Endothelial cell of umbilical vein (primary cell): ENCODE measurements around the gene ASCL5. TPM values are rescaled to one million over a fixed set of nuclear protein-coding genes. Genes with fewer than 3 reads are reported as not detected.

Source experiments
- BruUV-seq: library from RNA; stranded (reverse); fragments of 400-500 nt; replicated peaks from 2 replicates; lab custom pipeline; 2021; lab: Mats Ljungman, UMichigan
- CTCF ChIA-PET: fragments of 300-600, 350-600 bp; sonication (Branson Sonifier 250); formaldehyde crosslinking; loops from one replicate; lab custom pipeline; 2021; ENCODE audit warnings: antibody characterized with exemption, inconsistent platforms; lab: Charles Lee
- POLR2A ChIA-PET: fragments of 300-600, 350-600 bp; sonication (Branson Sonifier 250); formaldehyde crosslinking; loops from one replicate; lab custom pipeline; 2021; ENCODE audit warnings: antibody characterized with exemption, inconsistent platforms; lab: Charles Lee
- DNase-seq: peaks from one replicate; pipeline ENCODE4 v3.0.0-alpha.2; 2011; ENCODE audit warnings: low read depth, low spot score
- FAIRE-seq: peaks from 2 replicates; lab custom pipeline; 2011; peaks lifted over from hg19 to GRCh38; lab: Jason Lieb, UNC
- H2AFZ ChIP-seq: 2 replicates; pipeline ENCODE4 v1.6.0; 2012; ENCODE audit warnings: low read depth, low read length, control low read depth, inconsistent platforms
- H3K27ac ChIP-seq: 2 replicates; pipeline ENCODE4 v1.5.1; 2011; ENCODE audit warnings: low read depth, mild to moderate bottlenecking, control low read depth, low read length, moderate library complexity; ENCODE audit not compliant: insufficient read depth
- H3K27me3 ChIP-seq, 2 experiments: 2 replicates each; pipeline versions ENCODE4 v1.6.0 to v1.6.1; 2011; ENCODE audit warnings: low read length in 2 of 2, mixed read lengths in 1 of 2; ENCODE audit not compliant: control insufficient read depth in 2 of 2, insufficient read depth in 2 of 2
- H3K36me3 ChIP-seq, 2 experiments: 2 replicates in 1 of 2; 3 replicates in 1 of 2; pipeline ENCODE4 v1.5.1; 2011; ENCODE audit warnings: low read length in 2 of 2, mild to moderate bottlenecking in 1 of 2, moderate library complexity in 1 of 2; ENCODE audit not compliant: control insufficient read depth in 2 of 2, insufficient read depth in 2 of 2; ENCODE audit errors: extremely low read depth in 1 of 2
- H3K4me1 ChIP-seq: 3 replicates; pipeline ENCODE4 v1.5.1; 2011; ENCODE audit warnings: mild to moderate bottlenecking, low read length; ENCODE audit not compliant: control insufficient read depth, insufficient read depth; ENCODE audit errors: extremely low read depth
- H3K4me2 ChIP-seq: 2 replicates; pipeline ENCODE4 v1.6.1; 2011; ENCODE audit warnings: low read length, control low read depth, mixed read lengths; ENCODE audit not compliant: insufficient read depth
- H3K4me3 ChIP-seq, 3 experiments: fragments of 200-600 bp in 1 of 3; sonication (generic), shearing (Covaris generic) in 1 of 3; replicated peaks in 1 of 3; 2 replicates each; pipeline ENCODE4 v1.5.1; 2011 to 2016; ENCODE audit warnings: control low read depth in 3 of 3, low read length in 3 of 3, mild to moderate bottlenecking in 2 of 3, inconsistent platforms in 1 of 3, low read depth in 1 of 3, moderate library complexity in 1 of 3; ENCODE audit not compliant: insufficient read depth in 1 of 3
- H3K79me2 ChIP-seq: 2 replicates; pipeline ENCODE4 v1.6.0; 2012; ENCODE audit warnings: low read length, inconsistent platforms; ENCODE audit not compliant: control insufficient read depth, insufficient read depth
- H3K9ac ChIP-seq: replicated peaks from 2 replicates; pipeline ENCODE3; 2011; ENCODE audit warnings: low read length, control low read depth; ENCODE audit not compliant: insufficient read depth; ENCODE audit errors: extremely low read depth
- H3K9me1 ChIP-seq: replicated peaks from 3 replicates; pipeline ENCODE4 v1.6.0; 2011; ENCODE audit warnings: mild to moderate bottlenecking, low read length; ENCODE audit not compliant: control insufficient read depth, insufficient read depth; ENCODE audit errors: extremely low read depth
- H3K9me3 ChIP-seq: replicated peaks from 2 replicates; pipeline ENCODE4 v1.5.1; 2012; ENCODE audit warnings: low read length, inconsistent platforms; ENCODE audit not compliant: control insufficient read depth, insufficient read depth
- H4K20me1 ChIP-seq: replicated peaks from 2 replicates; pipeline ENCODE3; 2011; ENCODE audit warnings: mild to moderate bottlenecking, low read length; ENCODE audit not compliant: control insufficient read depth, insufficient read depth; ENCODE audit errors: extremely low read depth
- CTCF ChIP-seq, 2 donors: IDR thresholded peaks; 1 replicate in 1 of 2; 2 replicates in 1 of 2; pipeline ENCODE4 v1.5.1; 2011; ENCODE audit warnings: low read length in 2 of 2, mild to moderate bottlenecking in 2 of 2, moderate library complexity in 2 of 2, control low read depth in 1 of 2, inconsistent platforms in 1 of 2, low read depth in 1 of 2; ENCODE audit not compliant: insufficient read depth in 1 of 2; ENCODE audit errors: extremely low read depth in 1 of 2
- EZH2 ChIP-seq: IDR thresholded peaks from 2 replicates; pipeline ENCODE4 v1.6.1; 2012; ENCODE audit warnings: borderline replicate concordance, low read depth, mild to moderate bottlenecking, moderate library complexity, low read length, inconsistent platforms; ENCODE audit not compliant: severe bottlenecking
- FOS ChIP-seq: IDR thresholded peaks from 2 replicates; pipeline ENCODE4 v1.6.1; 2011; ENCODE audit warnings: mild to moderate bottlenecking, low read length, moderate library complexity, borderline replicate concordance; ENCODE audit not compliant: insufficient read depth
- GATA2 ChIP-seq: IDR thresholded peaks from 2 replicates; pipeline ENCODE4 v1.7.0; 2011; ENCODE audit warnings: low read depth, mild to moderate bottlenecking, moderate library complexity, mixed read lengths, low read length; ENCODE audit not compliant: insufficient read length, insufficient read depth
- JUN ChIP-seq: IDR thresholded peaks from 2 replicates; pipeline ENCODE4 v1.6.1; 2011; ENCODE audit warnings: borderline replicate concordance, low read depth; ENCODE audit not compliant: insufficient read length, insufficient read depth
- MYC ChIP-seq: IDR thresholded peaks from one replicate; pipeline ENCODE4 v1.6.1; 2011; ENCODE audit warnings: mild to moderate bottlenecking, low read depth, low read length
- POLR2A ChIP-seq: IDR thresholded peaks from 2 replicates; pipeline ENCODE4 v1.6.1; 2012; ENCODE audit warnings: low read depth, mild to moderate bottlenecking, control low read depth, low read length
- POLR2AphosphoS5 ChIP-seq: IDR thresholded peaks from 2 replicates; pipeline ENCODE4 v1.6.1; 2012; ENCODE audit warnings: low read depth, mild to moderate bottlenecking, control low read depth, low read length, moderate library complexity; ENCODE audit not compliant: insufficient read depth
- dilution Hi-C: fragments of 300-500 bp; cut with MboI; formaldehyde crosslinking; loops from one replicate; pipeline ENCODE4 v1.15.0; 2019; ENCODE audit warnings: low sequenced_read_pairs; ENCODE audit not compliant: extremely low pct_ligation_motif_present
- intact Hi-C: fragments of 100-400 bp; cut with micrococcal nuclease; formaldehyde crosslinking; loops from one replicate; pipeline ENCODE4 v1.10.0; 2022
- polyA plus RNA-seq, 4 experiments: library from polyadenylated mRNA; depleted of rRNA in 3 of 4; stranded (reverse) in 3 of 4; unstranded in 1 of 4; fragments of >200 nt; gene quantifications; 2 replicates each; pipeline versions ENCODE4 v1.2.1 to v1.2.3, GENCODE V29; 2011 to 2012; ENCODE audit warnings: missing spikeins in 1 of 4
- total RNA-seq: library from RNA; stranded (reverse); gene quantifications from 2 replicates; pipeline ENCODE4 v1.2.3, GENCODE V29; 2021
- TF ChIP-seq, protein P1 (sequence below): IDR thresholded peaks from 2 replicates; pipeline ENCODE4 v1.6.1; 2011; ENCODE audit not compliant: insufficient read depth, insufficient read length

The ASCL5 gene
- total and polyA plus RNA-seq, 2 donors (not counting 3 experiments of a cell fraction or from before 2014, with no cell fraction given): not detected

DNA sequence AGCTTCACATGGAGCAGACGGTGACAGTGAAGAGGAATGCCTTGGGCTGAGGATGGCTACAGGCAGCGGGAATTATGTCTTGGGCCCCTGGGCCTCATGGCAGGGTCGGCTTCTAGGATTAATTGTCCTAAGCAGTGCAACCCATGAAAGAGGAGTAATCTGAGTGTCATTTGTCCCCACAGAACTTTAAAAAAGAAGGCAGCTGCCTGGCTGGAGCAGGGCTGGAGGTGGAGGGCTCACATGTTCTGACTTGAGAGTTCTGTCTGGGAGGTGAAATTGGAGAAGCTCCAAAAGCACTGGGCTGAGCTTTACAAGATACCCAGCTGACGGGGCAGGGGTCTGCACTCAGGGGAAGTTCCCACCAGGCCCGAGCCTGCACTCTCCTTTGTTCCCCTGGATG, 37.4 kb downstream of the ASCL5 start:
- no peak overlapping the region for H3K27ac ChIP-seq
- no peak overlapping the region for H3K9ac ChIP-seq
- peaks cover 4 to 12% of the 10 kb centered on the region in 2 experiments for H3K27me3 ChIP-seq
- no peaks in the 10 kb centered on the region for H3K4me1 ChIP-seq
- no peaks in the 10 kb centered on the region for H4K20me1 ChIP-seq
- H3K4me3 ChIP-seq: no peak overlapping the region
- dilution Hi-C loops (no loop called here), intact Hi-C loops (loop anchor here (5.0 kb wide), 1 partner anchor 133 kb away; no protein-coding TSS in a partner anchor)
- no peaks in the 10 kb centered on the region for H3K79me2 ChIP-seq
- no peaks in the 10 kb centered on the region for H3K36me3 ChIP-seq
- H3K9me1 ChIP-seq: no peaks in the 10 kb centered on the region
- no TSS peak for BruUV-seq
- H3K4me2 ChIP-seq: no peak overlapping the region
- FAIRE-seq (no peak), DNase-seq (no peak)
- ChIA-PET POLR2A (no interaction called here), CTCF (no interaction called here)
- no peaks in the 10 kb centered on the region for H3K9me3 ChIP-seq
- no peak for TF ChIP-seq FOS
- no peak for TF ChIP-seq POLR2A
- no peak for TF ChIP-seq JUN
- no peak for TF ChIP-seq POLR2AphosphoS5
- TF ChIP-seq CTCF (IDR thresholded peaks at IDR 0.05; ENCODE audit: extremely low read depth in 1 of 2, insufficient read depth in 1 of 2, low read depth in 1 of 2, low read length in 2 of 2): no peak
- TF ChIP-seq, protein P1, sequence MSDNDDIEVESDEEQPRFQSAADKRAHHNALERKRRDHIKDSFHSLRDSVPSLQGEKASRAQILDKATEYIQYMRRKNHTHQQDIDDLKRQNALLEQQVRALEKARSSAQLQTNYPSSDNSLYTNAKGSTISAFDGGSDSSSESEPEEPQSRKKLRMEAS: no peak
- no peak for TF ChIP-seq MYC
- no peak for TF ChIP-seq GATA2
- TF ChIP-seq EZH2: no peak
- no peak overlapping the region for H2AFZ ChIP-seq
